DMS114 treated with DMSO at 0.1 percent for 48 hours (cell line): ENCODE measurements around the gene ZFHX3.

ENCODE experiments used
- DNase-seq: peaks from one replicate; lab custom pipeline; 2025; ENCODE audit not compliant: unreplicated experiment; lab: John Stamatoyannopoulos, UW

ZFHX3 gene

GRCh38 chr16:72811188-72811720 lies 236.7 kb downstream of the ZFHX3 start:
- DNase-seq = no peak

- DNase-seq = no peak
Measured at GRCh38 chr16:72810480-72810879, 237.4 kb downstream of the ZFHX3 start.

GRCh38 chr16:72809446-72809845 lies 238.5 kb downstream of the ZFHX3 start:
- DNase-seq = no peak

- DNase-seq = no peak
Measured at GRCh38 chr16:72808754-72809153, 239.2 kb downstream of the ZFHX3 start.

GRCh38 chr16:72807245-72807644 lies 240.7 kb downstream of the ZFHX3 start:
- no peak for DNase-seq

DNA sequence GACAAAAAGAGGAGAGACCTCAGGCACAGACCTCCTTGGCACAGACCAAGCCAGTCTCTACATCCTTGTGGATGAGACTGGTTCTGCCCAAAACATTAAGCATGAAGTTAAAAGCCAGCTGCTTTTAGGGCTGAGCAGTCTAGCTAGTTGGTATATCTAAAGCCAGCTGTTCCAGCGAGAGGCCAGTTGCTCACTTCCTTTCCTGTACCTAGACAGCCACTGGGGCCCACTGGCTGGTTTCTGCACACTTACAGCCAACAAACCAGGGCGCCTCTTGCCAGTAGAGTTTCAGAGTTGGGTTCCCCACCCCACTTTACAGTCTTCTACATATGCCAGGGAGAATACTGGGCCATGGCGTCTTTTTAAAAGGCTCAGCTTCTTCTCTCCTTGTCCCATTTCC lies 242.4 kb downstream of the ZFHX3 start:
- no peak for DNase-seq

DNA sequence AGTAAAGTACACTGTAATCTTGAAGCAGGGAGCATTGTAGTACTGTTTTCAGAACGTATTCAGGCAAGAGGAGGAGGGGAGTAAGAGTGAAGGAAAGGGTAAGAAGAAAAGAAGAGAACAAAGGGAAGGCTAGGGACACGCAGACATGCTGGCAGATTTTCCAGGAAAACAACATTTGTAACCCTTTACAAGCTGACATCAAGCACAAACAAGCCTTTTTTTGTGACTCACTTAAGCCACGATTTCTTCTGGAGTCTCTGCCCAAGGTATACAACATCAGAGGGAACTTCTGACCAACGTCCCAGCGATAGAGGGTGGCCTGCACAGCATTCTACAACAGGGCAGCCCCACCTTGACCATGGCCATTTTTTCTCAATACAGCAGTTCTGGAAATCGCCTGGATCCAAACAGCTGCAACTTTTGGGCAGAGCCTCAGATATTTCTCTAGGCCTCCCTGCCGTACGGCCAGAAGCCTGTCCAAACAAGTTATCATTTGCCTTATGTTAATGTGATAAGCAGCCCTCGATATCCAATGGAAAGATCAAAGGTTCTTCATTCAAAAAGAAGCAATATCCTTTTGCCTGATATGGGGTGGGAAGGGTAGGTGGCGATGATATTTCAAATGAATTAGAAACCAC lies 247.3 kb downstream of the ZFHX3 start:
- DNase-seq = no peak

DNA sequence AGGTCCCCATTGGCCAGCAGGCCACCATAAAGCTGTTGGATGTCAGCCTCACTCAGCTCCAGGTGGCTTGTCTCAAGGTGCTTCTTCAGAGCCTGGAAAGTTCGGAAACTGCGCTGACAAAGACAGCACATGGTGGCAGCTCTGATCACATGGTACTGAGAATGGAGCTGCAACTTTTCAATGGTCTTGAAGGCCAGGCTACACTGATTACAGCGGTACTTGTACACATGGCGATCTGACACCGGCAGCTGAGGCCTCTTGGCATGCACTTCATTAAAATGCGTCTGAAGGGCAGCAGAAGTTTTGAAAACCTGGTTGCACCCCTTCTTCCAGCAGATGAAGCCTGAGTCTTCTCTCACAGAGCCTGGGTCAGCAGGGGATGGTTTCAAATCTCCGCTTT lies 249.7 kb downstream of the ZFHX3 start:
- DNase-seq = no peak

- no peak for DNase-seq
Measured at GRCh38 chr16:72797621-72798020, 250.3 kb downstream of the ZFHX3 start.

- no peak for DNase-seq
Measured at GRCh38 chr16:72796222-72796621, 251.7 kb downstream of the ZFHX3 start.

- no peak for DNase-seq
Measured at GRCh38 chr16:72794986-72795385, 252.9 kb downstream of the ZFHX3 start.

- no peak for DNase-seq
Measured at GRCh38 chr16:72794319-72794718, 253.6 kb downstream of the ZFHX3 start.

DNA sequence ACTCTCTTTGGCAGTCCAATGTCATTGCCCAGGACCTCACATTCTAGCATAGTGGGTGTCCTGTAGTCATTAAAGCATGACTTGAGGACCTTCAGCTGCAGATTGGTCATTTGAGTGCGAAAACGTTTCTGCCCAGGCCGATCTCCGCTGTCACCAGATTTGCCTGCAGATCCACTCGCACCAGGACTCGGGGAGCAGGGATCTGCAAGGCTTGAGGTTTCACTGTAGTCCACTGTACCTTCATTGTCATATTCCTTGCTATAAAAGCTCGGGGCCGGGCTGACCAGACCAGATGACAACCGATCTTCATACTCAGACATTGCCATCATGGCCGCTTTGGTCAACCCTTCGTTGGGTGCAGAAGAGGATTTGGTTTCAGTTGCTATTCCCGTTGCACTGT lies 254.2 kb downstream of the ZFHX3 start:
- DNase-seq = no peak

DNA sequence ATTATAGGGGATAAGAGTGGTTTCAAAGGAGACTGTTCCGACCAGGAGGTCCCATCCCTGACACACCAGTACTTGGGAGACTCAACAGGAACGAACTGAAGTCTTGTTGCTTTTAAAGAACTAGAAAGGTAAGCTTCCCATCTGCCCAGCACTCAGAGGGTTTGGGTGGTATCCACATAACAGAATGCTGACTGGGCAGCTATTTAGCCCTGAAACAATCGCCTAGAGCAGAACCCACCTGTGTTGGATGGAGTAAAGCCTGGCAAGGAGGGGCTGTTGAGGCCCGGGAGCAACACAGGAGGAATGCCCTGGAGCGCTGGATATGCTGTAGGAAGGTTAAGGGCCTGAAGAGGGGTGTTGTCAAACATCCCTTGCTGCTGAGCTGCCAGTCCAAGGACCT lies 254.9 kb downstream of the ZFHX3 start:
- DNase-seq = no peak

DNA sequence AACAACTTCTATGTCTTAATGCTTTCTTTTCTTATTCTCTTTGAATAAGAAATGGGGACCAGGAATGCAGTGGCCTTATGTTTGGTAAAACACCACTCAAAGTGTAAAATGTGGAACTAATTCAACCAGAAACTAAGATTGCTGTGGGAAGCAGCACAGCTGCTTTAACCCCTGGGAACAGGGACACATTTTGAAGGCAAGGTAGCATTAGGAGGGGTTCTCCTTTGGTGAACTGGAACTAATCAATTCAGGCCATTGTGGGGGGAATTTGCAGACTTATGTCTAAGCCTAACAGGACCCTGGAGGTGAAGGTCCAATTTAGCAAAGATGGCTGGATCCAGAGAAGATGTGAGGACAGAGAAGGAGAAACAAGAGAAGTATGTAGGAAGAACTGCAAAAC lies 256.1 kb downstream of the ZFHX3 start:
- no peak for DNase-seq

DNA sequence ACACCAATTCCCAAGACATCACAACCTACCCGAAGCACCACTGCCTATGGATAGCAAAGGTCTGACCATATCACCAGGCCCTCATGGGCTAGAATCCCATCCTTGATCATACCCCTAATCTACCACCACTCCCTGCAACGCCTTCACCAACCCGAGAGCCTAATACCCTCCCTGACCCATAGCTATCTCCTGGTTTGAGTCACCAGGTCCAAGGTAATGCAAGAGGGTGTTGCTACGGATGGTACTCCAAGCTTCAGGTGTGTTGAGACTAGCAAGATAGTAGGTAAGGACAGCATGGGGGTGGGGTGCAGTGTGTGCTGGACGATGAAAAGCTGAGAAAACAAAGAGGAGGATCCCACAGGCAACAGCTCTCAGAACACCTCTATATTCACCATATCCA lies 258.0 kb downstream of the ZFHX3 start:
- no peak for DNase-seq

- DNase-seq = no peak
Measured at GRCh38 chr16:72789465-72789864, 258.5 kb downstream of the ZFHX3 start.

- no peak for DNase-seq
Measured at GRCh38 chr16:72788269-72788809, 259.6 kb downstream of the ZFHX3 start.

DNA sequence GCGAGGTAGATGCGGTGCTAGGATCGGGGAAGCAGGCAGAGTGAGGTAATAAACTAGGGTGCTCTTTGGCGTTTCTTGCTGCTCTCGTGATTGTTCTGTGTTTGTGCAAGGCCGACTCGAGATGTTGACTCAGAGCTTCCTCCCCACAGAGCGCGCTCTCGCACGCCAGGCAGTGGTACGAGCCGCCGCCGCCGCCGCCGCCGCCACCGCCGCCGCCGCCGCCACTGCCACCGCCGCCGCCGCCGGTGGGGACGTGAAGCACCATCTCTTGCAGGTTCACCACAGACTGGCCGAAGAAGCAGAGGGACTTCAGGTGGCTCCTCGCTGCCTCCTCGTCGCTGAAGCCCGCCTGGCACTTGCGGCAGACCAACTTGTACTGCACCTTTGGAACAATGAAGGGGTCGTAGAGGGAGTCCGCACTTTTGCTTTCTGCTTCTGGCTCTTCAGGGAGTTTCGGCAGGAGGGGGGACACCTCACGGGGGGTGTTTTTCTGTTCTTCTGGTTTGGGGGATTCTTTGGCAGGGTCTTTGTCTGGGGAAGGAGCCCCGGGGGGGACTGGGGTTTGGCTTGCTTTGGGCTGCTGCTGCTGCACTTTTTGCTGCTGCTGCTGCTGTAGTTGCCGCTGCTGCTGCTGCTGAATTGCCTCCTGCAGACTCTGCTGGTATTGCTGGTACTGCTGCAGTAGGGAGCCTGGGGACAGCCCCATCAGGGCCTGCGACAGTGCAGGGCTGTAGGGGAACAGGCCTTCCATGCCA lies 260.2 kb downstream of the ZFHX3 start:
- DNase-seq = peak; percentile 41

- DNase-seq = no peak
Measured at GRCh38 chr16:72787130-72787513, 260.8 kb downstream of the ZFHX3 start.

DNA sequence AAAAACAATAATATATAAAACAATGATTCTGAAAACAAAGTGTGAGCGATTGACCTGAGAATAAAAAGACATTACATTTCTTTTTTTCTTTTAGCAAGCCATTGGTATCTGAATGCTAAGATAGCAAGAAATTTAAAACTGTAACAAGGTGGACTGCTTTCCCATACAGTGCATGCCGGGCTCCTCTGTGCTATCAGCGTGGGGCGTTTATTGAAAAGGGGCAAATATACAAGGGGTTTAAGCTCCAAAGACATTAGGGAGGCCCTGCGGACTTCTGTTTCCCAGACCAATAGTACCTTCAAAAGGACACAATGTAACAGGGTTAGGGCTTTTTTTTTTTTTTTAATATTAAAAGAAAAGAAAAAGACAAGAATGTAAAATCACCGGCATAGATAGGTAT lies 261.3 kb downstream of the ZFHX3 start:
- no peak for DNase-seq

DNA sequence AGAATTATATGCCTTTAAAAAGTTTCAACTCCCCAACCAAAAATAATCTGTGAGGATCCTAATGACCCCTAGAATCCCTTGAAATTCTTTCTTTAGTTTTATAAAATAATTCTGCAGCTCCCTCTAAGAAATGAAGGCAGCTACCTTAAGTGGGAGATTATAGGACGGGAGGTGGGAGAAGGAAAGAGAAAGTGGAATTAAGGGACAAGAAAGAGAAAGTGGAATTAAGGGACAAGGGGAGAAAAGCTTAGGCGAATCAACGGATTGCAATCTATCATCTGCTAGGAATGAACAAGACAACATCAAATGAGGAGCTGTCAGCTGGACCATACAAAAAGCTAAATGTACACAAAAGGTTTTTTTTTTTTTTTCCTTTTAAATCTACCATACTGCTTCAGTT lies 262.0 kb downstream of the ZFHX3 start:
- no peak for DNase-seq
